ENCODE data around the gene GP1BB. TPM values are rescaled to one million over a fixed set of nuclear protein-coding genes. Genes with fewer than 3 reads are reported as not detected.
"Not testable (repeated sequence)": the region's sequence is repeated elsewhere in the genome, so short reads cannot be mapped to it uniquely, and the experiment has no call there.

The GP1BB gene
- total and polyA plus RNA-seq, 5 experiments from 2014 or later = 0.34 TPM; not detected in 4

DNA sequence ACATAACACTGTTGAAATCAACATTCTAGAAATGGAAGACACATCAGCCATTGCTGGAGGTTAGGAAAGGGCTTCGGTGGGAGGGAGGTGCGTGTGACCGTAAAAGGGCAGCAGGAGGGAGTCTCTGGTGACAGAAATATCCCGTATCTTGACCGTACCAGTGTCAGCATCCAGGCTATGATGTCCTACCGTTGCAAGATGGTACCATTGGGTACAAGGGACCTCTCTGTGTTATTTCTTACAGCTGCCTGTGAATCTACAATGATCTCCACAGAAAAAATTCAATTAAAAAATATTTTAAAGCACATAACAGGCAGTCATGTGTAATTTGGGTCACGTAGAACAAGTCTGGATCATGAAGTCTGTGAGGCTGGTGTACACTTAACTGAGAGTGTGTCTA, 36.4 kb upstream of the GP1BB start:
- POLR2A ChIA-PET = no interaction called here
- Mint-ChIP-seq H3K36me3 (no peaks in the 10 kb centered on the region), H3K27ac (no peak overlapping the region), H3K4me1 (no peaks in the 10 kb centered on the region), H3K4me3 (no peak overlapping the region), H3K9me3 (peaks cover 0 to 2% (median 0%) of the 10 kb centered on the region in 9 donors), H3K27me3 (peaks cover 5 to 12% (median 6%) of the 10 kb centered on the region in 5 donors)
- ATAC-seq (no peak), DNase-seq (no peak)

- peaks cover 0 to 2% (median 0%) of the 10 kb centered on the region in 9 donors for H3K9me3 Mint-ChIP-seq
- ATAC-seq (no peak), DNase-seq (no peak)
- peaks cover 4 to 10% (median 5%) of the 10 kb centered on the region in 5 donors for H3K27me3 Mint-ChIP-seq
- POLR2A ChIA-PET = no interaction called here
- no peak overlapping the region for H3K27ac Mint-ChIP-seq
- no peak overlapping the region for H3K4me3 Mint-ChIP-seq
- no peaks in the 10 kb centered on the region for H3K36me3 Mint-ChIP-seq
- no peaks in the 10 kb centered on the region for H3K4me1 Mint-ChIP-seq
These were observed 35.6 kb upstream of the GP1BB start for GRCh38 chr22:19687561-19688300.

DNA sequence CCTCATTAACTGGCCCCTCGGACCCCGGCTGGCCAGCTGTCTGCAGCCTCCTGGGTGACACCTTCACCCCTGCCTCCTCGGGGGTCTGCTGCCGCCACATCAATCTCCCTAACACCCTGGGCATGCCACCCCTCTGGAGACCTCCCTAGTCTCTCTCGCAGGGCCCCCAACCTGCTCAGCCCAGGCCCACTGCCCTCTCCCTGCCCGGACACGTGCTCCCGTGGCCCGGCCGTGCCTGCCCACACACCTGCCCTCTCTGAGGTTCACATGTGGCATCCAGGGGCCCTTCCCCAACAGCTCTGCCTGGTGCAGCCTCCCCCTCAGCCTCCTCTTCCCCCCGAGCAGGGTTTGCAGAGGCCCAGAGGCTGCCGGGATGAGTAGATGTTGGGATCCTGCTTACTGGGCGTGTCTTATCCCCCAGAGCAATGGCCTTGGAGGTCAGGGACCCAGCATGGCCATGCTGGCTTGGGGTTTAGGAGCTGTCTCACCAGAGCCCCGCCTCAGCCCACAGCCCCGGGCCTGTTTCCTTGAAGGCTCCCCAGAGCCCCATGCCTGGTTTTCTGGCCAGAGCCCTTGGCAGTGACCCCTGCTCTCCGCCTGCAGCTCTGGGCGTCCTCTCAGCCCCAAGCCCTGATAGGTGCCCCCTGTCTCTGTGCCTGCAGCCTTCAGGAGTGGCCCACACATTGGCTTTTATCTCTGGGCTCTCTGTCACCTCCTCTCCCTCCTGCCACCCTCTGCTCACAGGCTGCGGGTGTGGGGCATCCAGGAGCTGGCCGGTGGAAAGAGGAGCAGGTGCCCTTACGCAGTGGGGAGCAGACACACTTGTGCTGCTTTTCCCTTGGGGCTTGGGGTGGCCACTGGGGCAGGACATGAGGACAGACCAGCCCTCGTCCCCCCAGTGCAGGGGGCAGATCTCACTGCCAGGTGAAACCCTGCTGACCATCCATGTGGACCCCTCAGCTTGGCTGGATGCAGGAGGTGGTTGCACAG, 34.7 kb upstream of the GP1BB start:
- no peak for ATAC-seq
- Mint-ChIP-seq H3K4me1 (no peaks in the 10 kb centered on the region), H3K27me3 (peaks cover 0 to 8% (median 4%) of the 10 kb centered on the region in 5 donors), H3K27ac (peak overlapping the region in 1 of 10 donors; percentile 43), H3K9me3 (peaks cover 0 to 2% (median 0%) of the 10 kb centered on the region in 9 donors), H3K4me3 (no peak overlapping the region), H3K36me3 (no peaks in the 10 kb centered on the region)
- POLR2A ChIA-PET = no interaction called here
- DNase-seq = no peak

DNA sequence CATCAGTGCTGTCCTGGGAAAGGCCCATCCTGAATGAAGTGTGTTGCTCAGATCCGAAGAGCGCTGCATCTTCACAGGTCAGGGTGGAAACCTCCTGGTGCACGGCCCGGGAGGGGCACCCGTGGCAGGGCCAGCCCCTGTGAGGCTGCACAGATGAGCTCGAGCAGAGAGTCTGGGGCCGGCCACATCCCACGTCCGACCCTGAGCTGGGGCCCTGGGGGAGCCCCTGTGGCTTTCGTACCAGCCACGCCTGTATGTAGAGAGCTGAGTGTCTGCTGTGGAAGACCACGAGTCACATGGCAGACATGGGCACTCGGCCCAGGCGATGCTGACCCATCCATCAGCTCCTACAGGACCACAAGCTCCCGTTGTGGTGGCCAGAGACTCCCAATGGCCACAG, 33.9 kb upstream of the GP1BB start:
- DNase-seq (no peak), ATAC-seq (no peak)
- H3K27me3 Mint-ChIP-seq = peaks cover 0 to 8% (median 3%) of the 10 kb centered on the region in 5 donors
- H3K4me1 Mint-ChIP-seq = no peaks in the 10 kb centered on the region
- no peak overlapping the region for H3K4me3 Mint-ChIP-seq
- H3K9me3 Mint-ChIP-seq = peaks cover 0 to 2% (median 0%) of the 10 kb centered on the region in 9 donors
- no peaks in the 10 kb centered on the region for H3K36me3 Mint-ChIP-seq
- H3K27ac Mint-ChIP-seq = no peak overlapping the region
- POLR2A ChIA-PET = no interaction called here

DNA sequence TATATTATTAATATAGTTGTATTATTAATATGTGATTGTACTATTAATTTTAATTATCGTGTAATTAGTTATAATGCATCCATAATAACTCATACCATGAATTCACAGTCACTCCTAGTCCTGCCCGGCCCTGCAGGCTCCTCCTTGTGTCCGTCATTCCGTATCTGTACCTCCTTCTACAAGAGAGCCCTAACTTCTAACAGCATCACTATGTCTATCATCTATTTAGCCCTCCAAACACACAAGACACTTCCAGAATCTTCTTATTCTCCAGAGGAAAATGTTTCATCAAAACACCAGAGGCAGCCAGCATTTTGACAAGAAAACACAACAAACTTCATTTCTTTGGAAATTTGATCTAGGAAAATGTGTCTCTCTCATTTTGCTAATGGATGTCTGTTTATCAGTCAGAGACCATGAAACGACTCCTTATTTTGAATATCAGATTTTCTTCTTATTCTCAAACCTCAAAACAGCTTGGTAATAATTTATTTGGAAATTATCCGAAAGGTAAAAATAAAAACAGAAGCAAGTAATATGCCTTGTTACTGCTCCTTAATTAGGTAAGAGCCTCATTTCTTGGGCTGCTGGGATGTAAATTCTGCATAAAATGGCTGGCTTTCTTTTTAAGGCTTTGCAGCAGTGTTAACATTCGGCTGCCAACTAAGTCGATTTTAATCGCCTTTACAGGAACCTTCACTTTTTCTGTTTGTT, 32.2 kb upstream of the GP1BB start:
- ATAC-seq = no peak
- Mint-ChIP-seq H3K4me1 (no peaks in the 10 kb centered on the region), H3K36me3 (no peaks in the 10 kb centered on the region), H3K27ac (no peak overlapping the region), H3K9me3 (peaks cover 0 to 2% (median 0%) of the 10 kb centered on the region in 9 donors), H3K27me3 (peaks cover 0 to 15% (median 3%) of the 10 kb centered on the region in 5 donors), H3K4me3 (no peak overlapping the region)
- no peak for DNase-seq
- POLR2A ChIA-PET = interaction anchor here (1.2 kb wide), 1 partner anchor 9 kb away, joined by 3 read pairs; no protein-coding TSS in a partner anchor

DNA sequence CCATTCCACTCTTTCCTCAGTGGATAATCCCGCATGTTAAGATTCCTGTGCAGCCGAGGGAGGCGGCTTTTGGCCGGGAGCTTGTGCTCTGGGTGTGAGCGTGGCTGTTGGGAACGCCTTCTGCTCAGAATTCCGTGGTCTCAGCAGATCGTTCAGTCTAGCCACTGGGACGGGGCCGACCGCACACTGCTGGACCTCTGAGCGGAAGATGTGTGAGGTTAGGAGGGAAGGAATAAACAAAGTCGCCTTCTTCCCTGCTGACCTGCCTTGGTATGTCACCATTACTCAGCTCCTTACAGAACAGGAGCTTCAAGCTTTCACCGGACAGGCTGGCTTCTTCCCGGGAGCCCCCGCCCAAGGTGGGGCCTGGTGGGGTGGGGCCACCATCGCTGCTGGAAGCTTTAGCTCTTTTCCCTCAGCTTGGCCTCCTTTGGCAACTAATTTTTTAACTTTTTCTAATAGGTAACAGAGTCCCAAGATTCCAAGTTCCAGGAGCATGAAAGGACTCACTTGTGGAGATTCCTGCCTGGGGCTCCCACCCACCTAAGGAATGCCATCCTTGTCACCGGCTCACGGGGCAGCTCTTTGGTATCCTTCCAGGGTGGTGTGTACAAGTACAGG, 31.5 kb upstream of the GP1BB start:
- no peaks in the 10 kb centered on the region for H3K9me3 Mint-ChIP-seq
- H3K36me3 Mint-ChIP-seq = no peaks in the 10 kb centered on the region
- H3K27me3 Mint-ChIP-seq = peaks cover 0 to 17% (median 4%) of the 10 kb centered on the region in 5 donors

GRCh38 chr22:19693581-19693980, 29.8 kb upstream of the GP1BB start:
- no peaks in the 10 kb centered on the region for H3K9me3 Mint-ChIP-seq
- DNase-seq = no peak
- H3K4me3 Mint-ChIP-seq = no peak overlapping the region
- H3K27ac Mint-ChIP-seq = no peak overlapping the region
- POLR2A ChIA-PET = no interaction called here
- no peaks in the 10 kb centered on the region for H3K36me3 Mint-ChIP-seq
- no peaks in the 10 kb centered on the region for H3K4me1 Mint-ChIP-seq
- ATAC-seq = no peak
- peaks cover 0 to 23% (median 4%) of the 10 kb centered on the region in 5 donors for H3K27me3 Mint-ChIP-seq

More for the DNA sequence above, 31.5 kb upstream of the GP1BB start:
- ATAC-seq (no peak), DNase-seq (no peak)
- H3K27ac Mint-ChIP-seq = no peak overlapping the region
- H3K4me1 Mint-ChIP-seq = no peaks in the 10 kb centered on the region
- POLR2A ChIA-PET = interaction anchor here (1.2 kb wide), 1 partner anchor 9 kb away, joined by 3 read pairs; no protein-coding TSS in a partner anchor
- H3K4me3 Mint-ChIP-seq = no peak overlapping the region

DNA sequence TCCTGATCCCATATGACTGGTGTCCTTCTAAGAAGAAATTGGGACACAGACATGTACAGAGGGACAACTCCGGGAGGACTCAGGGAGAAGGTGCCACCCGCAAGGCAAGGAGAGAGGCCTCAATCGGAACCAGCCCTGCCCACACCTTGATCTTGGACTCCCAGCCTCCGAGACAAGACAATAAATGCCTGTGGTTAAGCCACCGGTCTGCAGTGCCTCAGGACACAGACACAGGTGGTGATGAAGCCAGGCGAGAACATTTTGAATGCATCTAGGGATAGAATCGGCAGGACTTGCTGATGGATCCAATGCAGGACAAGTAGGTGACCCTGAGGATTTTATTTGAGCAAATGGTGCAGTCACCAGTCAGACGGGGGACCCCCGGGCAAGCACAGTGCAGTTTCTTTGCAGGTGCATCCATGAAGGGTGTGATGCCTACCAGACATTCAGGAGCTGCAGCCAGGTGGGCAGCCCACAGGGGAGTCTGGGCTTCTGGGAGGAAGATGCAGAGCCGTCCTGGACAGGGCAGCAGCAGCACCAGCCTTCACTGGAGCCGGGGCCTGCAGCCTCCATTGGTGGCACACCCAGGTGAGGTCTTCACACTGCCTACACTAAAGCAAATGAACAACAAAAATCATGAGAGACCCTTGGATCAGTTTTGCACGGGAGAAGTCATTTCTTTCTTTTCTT, 29.2 kb upstream of the GP1BB start:
- Mint-ChIP-seq H3K9me3 (no peaks in the 10 kb centered on the region), H3K4me1 (no peaks in the 10 kb centered on the region), H3K27me3 (peaks cover 0 to 23% (median 4%) of the 10 kb centered on the region in 5 donors), H3K4me3 (no peak overlapping the region), H3K36me3 (no peaks in the 10 kb centered on the region), H3K27ac (no peak overlapping the region)
- ATAC-seq (no peak), DNase-seq (no peak)
- POLR2A ChIA-PET = no interaction called here

DNA sequence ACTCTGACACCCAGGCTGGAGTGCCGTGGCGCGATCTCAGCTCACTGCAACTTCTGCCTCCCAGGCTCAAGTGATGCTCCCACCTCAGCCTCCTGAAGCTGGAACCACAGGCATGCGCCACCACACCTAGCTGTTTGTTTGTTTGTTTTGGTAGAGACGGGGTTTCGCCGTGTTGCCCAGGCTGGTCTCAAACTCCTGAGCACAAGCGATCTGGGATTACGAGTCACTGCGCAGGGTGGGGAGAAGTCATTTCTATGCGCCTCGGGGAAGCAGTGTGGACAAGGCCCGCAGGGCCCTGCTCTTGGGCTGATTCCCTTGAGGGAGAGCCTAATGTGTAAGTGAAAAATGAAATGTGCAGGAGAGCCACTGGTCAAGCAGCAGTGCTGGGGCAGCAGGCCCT, 28.6 kb upstream of the GP1BB start:
- no peaks in the 10 kb centered on the region for H3K4me1 Mint-ChIP-seq
- ATAC-seq (no peak), DNase-seq (no peak)
- H3K4me3 Mint-ChIP-seq = no peak overlapping the region
- H3K27ac Mint-ChIP-seq = no peak overlapping the region
- POLR2A ChIA-PET = no interaction called here
- H3K9me3 Mint-ChIP-seq = no peaks in the 10 kb centered on the region
- H3K36me3 Mint-ChIP-seq = no peaks in the 10 kb centered on the region
- H3K27me3 Mint-ChIP-seq = peaks cover 0 to 22% (median 4%) of the 10 kb centered on the region in 5 donors

DNA sequence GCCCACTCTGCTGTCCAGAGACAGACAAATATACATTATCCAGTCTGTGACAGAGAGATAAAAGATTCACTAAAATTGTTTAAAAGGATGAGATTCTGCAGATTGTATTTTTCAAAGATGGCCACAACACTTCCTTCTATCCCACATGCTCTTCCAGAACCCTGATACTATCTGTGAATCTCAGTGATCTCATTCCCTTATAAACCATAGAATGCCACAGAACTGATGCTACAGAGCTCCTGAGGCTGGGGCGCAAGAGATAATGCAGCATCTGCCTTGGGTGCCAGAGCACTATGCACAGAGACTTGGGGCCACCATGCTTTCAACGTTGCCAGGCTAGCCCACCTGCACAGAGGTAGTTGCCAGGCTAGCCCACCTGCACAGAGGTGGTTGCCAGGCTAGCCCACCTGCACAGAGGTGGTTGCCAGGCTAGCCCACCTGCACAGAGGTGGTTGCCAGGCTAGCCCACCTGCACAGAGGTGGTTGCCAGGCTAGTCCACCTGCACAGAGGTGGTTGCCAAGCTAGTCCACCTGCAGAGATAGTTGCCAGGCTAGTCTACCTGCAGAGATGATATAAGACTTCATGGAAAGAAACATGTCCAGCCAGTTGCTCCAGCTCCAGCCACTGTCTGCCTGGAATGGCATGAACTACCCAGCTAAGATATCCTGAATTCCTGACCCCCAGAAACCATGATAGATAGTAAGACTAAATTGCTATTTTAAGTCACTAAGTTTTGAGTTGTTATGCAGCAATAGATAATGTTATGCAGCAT, 26.6 kb upstream of the GP1BB start:
- H3K36me3 Mint-ChIP-seq = no peaks in the 10 kb centered on the region
- POLR2A ChIA-PET = no interaction called here
- ATAC-seq (no peak), DNase-seq (no peak)
- H3K27me3 Mint-ChIP-seq = peaks cover 0 to 20% (median 2%) of the 10 kb centered on the region in 5 donors
- no peaks in the 10 kb centered on the region for H3K9me3 Mint-ChIP-seq
- H3K27ac Mint-ChIP-seq = no peak overlapping the region
- no peak overlapping the region for H3K4me3 Mint-ChIP-seq
- H3K4me1 Mint-ChIP-seq = no peaks in the 10 kb centered on the region

DNA sequence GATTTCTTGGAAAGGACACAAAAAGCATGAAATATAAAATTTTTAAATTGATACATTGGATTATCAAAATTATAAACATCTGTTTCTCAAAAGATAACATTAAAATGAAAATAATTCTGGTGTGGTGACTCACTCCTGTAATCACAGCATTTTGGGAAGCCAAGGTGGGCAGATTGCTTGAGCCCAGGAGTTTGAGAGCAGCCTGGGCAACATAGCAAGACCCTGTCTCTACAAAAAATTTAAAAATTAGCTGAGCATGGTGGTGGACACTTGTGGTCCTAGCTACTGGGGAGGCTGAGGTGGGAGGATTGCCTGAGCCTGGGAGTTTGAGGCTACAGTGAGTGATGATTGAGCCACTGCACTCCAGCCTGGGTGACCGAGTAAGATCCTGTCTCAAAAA, 25.5 kb upstream of the GP1BB start:
- POLR2A ChIA-PET, H3K27ac Mint-ChIP-seq, DNase-seq, H3K36me3 Mint-ChIP-seq, H3K4me1 Mint-ChIP-seq, ATAC-seq, H3K9me3 Mint-ChIP-seq, H3K4me3 Mint-ChIP-seq: not testable (repeated sequence)
- peaks cover 0 to 21% (median 2%) of the 10 kb centered on the region in 5 donors for H3K27me3 Mint-ChIP-seq

All from naive thymus-derived CD8-positive, alpha-beta T cell (primary cell).